Activated naive CD4-positive, alpha-beta T cell treated with anti-CD3 and anti-CD28 coated beads, Interleukin-2, amount 50 U/mL, for 72 hours (primary cell): ENCODE results near the gene NT5DC3. TPM values are rescaled to one million over a fixed set of nuclear protein-coding genes. Genes with fewer than 3 reads are reported as not detected.
"Not testable (repeated sequence)": the region's sequence is repeated elsewhere in the genome, so short reads cannot be mapped to it uniquely, and the experiment has no call there.

Source experiments
- ATAC-seq, 2 donors: fragments of 150-1000 bp; cut with Tn5 transposase; 2 replicates each; pipeline ENCODE4 v1.10.0; 2021; ENCODE audit warnings: mild to moderate bottlenecking in 2 of 2, moderate library complexity in 2 of 2
- DNase-seq, 2 donors: peaks; one replicate each; pipeline ENCODE4 v3.0.0; 2021 to 2022; ENCODE audit warnings: low spot score in 2 of 2
- H3K27ac Mint-ChIP-seq, 2 donors: one replicate each; pipeline ENCODE4 v1.8.0; 2022; ENCODE audit warnings: mild to moderate bottlenecking in 2 of 2, mixed read lengths in 2 of 2
- H3K36me3 Mint-ChIP-seq, 2 donors: one replicate each; pipeline ENCODE4 v1.8.0; 2022; ENCODE audit warnings: mixed read lengths in 2 of 2
- H3K9me3 Mint-ChIP-seq, 2 donors: one replicate each; pipeline ENCODE4 v1.8.0; 2022; ENCODE audit warnings: mixed read lengths in 2 of 2
- total RNA-seq, 2 donors: library from RNA; stranded (reverse); gene quantifications; one replicate each; pipeline ENCODE4 v1.2.3, GENCODE V29; 2022

The NT5DC3 gene
- total RNA-seq, 2 donors from 2014 or later: 5.4 to 6.7 TPM

DNA sequence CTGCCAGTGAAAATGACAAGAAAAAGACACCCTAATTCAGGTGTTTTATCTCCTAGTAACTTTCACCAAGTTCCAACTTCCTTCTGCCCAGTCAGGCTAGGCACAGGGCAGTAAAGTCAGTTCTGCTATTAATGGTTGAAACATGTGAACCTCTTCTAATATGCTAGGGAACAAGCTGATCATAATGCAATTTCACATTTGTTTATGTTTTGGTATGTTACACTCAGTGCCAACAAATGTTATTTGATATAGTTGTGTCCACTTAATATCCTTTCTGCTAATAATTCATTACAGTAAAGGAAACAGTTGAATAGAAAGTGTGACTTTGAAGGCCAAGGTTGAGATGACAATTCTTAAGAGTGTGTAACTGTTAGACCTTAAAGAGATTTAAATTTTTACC, 17.2 kb downstream of the NT5DC3 start:
- peaks cover 13 to 15% of the 10 kb centered on the region in 2 donors for H3K36me3 Mint-ChIP-seq
- ATAC-seq: no peak
- H3K9me3 Mint-ChIP-seq: peaks cover 0 to 8% of the 10 kb centered on the region in 2 donors
- DNase-seq: no peak
- no peak overlapping the region for H3K27ac Mint-ChIP-seq

DNA sequence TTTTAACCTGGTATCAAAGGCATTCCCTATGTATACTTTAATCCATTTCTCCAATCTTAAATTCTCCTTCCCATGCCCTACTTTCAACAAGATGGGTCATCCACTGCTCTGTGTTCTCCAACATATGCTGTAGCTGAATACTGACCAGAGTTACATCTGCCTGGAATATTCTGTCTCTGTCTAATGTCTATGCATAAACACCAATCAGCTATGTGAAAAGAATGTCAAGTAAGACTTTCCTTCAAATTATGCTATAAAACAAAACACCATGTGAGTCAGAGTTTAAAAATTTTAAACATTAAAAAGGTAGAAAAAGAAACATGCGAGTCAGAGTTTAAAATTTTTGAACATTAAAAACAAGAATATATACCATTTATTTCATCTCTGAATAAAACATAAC, 19.3 kb downstream of the NT5DC3 start:
- no peak for ATAC-seq
- Mint-ChIP-seq H3K27ac (no peak overlapping the region), H3K36me3 (peaks cover 13 to 15% of the 10 kb centered on the region in 2 donors), H3K9me3 (peaks cover 0 to 8% of the 10 kb centered on the region in 2 donors)
- no peak for DNase-seq

DNA sequence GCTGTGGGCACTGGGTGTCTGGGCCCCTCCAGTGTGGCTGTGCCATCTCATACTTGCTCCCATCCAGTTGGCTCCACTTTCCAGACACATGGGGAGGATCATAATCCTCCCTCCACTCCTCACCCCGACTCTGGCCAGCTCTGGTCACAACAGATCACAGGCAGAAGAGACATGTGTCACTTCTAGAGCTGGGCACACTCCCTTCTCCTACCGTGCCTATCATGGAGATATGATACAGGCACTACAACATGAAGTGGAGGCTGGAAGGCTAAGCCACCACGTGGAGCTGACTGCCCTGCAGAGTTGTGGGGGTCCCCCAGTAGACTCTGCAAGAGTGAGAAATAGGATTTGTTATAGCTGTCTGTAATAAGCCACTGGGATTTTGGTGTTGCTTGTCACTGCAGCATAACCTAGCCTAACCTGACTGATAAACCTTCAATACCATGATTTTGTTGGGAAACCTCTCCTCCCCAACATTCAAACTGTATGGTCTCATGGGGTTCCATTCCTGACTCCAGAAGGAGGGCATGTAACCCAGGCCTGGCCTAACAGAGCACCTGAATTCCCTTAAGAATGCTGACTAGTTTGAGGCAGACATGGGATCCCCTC, 20.0 kb downstream of the NT5DC3 start:
- DNase-seq (no peak), ATAC-seq (no peak)
- H3K9me3 Mint-ChIP-seq: peaks cover 0 to 8% of the 10 kb centered on the region in 2 donors
- peaks cover 13 to 15% of the 10 kb centered on the region in 2 donors for H3K36me3 Mint-ChIP-seq
- no peak overlapping the region for H3K27ac Mint-ChIP-seq

DNA sequence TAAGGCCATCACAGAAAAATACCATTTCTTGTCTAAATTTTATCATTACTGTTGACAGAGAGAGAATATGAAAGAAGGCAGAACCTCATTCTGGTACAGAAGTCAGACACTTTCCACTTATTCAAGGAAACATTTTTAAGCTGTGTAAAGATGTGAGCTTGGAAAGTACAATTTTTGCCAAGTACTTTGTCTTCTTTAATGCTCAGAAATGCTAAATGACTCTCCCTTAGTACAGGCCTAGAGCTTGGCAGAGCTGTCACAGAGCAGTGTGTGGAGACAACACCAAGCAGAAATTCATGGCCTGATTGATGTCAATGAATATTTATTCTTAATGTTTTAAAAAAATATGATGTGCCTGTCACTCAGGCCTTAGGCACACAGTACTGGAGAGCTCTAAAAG, 20.7 kb downstream of the NT5DC3 start:
- H3K36me3 Mint-ChIP-seq: peaks cover 13 to 15% of the 10 kb centered on the region in 2 donors
- H3K9me3 Mint-ChIP-seq: peaks cover 0 to 8% of the 10 kb centered on the region in 2 donors
- DNase-seq (no peak), ATAC-seq (no peak)
- H3K27ac Mint-ChIP-seq: no peak overlapping the region

DNA sequence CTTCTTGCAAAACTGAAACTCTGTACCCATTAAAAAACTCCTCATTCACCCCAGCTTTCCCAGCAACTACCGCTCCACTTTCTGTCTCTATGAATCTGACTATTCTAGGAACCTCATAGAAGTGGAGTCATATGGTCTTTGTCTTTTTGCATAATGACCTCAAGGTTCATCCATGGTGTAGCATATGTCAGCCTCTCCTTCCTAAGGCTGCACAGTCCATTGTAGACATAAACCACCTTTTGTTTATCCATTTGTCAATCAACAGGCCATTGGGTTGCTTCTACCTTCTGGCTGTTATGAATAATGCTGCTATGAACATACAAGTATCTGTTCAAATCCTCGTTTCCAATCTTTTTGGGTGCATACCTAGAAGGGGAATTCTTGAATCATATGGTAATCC, 21.1 kb downstream of the NT5DC3 start:
- H3K36me3 Mint-ChIP-seq: peaks cover 13 to 15% of the 10 kb centered on the region in 2 donors
- no peak overlapping the region for H3K27ac Mint-ChIP-seq
- ATAC-seq (no peak), DNase-seq (no peak)
- H3K9me3 Mint-ChIP-seq: peaks cover 0 to 8% of the 10 kb centered on the region in 2 donors

DNA sequence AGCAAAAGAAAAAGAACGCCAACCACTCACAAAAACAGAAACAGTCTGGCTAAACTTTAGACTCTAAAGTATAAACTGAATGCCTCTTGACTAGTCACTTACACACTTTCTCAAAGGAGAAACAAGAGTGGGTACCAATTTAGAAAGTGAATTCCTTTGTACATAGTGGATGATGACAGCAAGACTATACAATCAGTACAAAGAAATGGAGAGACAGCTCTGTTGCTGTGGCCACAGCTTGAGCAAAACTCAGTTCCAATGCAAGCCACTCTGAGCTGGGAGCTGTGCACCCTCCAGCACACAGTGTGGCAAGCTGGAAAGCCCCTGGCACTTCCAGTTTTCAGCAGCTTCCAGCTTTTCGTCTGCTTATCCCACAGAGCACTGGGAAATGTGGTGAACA, 21.7 kb downstream of the NT5DC3 start:
- H3K27ac Mint-ChIP-seq: no peak overlapping the region
- H3K9me3 Mint-ChIP-seq: peaks cover 0 to 8% of the 10 kb centered on the region in 2 donors
- DNase-seq: no peak
- peaks cover 13 to 15% of the 10 kb centered on the region in 2 donors for H3K36me3 Mint-ChIP-seq
- no peak for ATAC-seq

DNA sequence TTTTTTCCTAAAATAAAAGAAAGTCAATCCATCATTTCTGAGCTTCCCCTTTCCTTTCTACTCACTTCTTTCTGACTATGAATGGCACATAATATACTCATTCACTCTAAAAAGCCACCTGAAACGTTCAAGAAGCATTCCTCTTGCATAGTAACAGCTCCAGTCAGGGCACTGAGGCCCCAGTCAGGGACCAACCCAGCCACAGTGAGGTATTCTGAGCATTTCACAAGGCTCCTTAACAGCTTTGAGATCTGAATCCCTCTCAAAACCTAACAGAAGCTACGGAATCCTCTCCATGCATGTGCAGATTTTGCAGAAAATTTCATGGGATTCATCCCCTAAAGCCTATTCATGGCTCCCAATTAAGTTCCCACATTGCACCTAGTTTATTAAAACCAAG, 23.2 kb downstream of the NT5DC3 start:
- H3K27ac Mint-ChIP-seq: no peak overlapping the region
- ATAC-seq: no peak
- no peak for DNase-seq
- peaks cover 15 to 23% of the 10 kb centered on the region in 2 donors for H3K36me3 Mint-ChIP-seq
- H3K9me3 Mint-ChIP-seq: peaks cover 0 to 8% of the 10 kb centered on the region in 2 donors

DNA sequence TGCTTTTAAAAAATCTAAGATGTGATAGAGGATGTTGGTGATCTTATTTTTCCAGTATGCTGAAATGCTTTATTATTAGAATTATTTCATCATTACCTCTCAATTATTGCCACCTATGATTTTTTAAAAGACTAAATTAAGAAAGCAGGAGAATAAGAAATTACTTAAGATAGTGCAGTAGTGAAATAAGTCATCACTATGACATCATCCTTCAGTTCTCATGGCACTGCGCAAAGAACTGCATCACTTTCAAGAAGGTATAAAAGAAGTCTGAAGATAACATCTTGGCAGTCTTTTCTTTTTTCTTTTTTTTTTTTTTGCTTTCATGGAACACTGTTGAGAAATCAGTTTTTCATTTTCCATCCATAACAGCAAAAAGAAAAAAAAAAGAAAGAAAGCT, 24.4 kb downstream of the NT5DC3 start:
- DNase-seq (no peak), ATAC-seq (no peak)
- Mint-ChIP-seq H3K36me3 (peaks cover 11 to 21% of the 10 kb centered on the region in 2 donors), H3K27ac (no peak overlapping the region), H3K9me3 (peaks cover 0 to 5% of the 10 kb centered on the region in 2 donors)

DNA sequence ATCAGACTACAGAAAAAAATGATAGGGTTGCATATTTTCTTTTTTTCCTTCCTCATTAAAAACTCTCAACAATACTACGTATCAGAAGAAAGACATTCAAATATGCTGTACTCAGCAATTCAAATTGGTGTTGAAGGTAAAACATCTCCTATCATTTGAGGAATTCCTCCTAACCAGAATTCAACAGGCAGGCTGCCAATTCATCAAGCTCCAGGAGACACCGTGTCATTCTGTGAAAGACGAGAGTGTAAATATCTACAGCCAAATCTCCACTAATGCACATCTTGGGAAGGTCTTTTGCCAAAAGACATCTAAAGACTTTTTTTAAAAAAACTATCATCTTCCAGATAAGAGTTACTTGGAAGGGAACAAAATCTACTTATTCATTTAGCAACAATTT, 26.6 kb downstream of the NT5DC3 start:
- peaks cover 0 to 16% of the 10 kb centered on the region in 2 donors for H3K36me3 Mint-ChIP-seq
- no peaks in the 10 kb centered on the region for H3K9me3 Mint-ChIP-seq
- no peak for ATAC-seq
- no peak overlapping the region for H3K27ac Mint-ChIP-seq
- no peak for DNase-seq

DNA sequence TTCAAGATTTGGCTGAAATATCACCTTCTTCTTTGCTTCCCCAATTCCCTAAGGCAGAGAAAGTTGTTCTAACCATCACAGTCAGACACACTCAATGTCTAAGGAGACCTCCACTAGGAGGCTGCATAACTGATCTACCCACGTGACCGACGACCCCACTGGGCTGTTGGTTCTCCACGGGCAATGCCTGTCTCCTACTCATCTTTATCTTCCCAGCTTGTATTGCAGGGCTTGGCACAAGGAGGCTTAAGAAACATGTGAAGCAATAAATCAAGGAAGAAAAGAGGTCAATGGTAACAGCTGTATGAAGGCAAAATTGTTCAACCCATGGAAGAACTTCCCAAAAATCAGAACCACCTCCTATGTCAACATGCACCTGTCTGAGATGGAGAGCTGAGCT, 27.1 kb downstream of the NT5DC3 start:
- H3K9me3 Mint-ChIP-seq: no peaks in the 10 kb centered on the region
- ATAC-seq: no peak

DNA sequence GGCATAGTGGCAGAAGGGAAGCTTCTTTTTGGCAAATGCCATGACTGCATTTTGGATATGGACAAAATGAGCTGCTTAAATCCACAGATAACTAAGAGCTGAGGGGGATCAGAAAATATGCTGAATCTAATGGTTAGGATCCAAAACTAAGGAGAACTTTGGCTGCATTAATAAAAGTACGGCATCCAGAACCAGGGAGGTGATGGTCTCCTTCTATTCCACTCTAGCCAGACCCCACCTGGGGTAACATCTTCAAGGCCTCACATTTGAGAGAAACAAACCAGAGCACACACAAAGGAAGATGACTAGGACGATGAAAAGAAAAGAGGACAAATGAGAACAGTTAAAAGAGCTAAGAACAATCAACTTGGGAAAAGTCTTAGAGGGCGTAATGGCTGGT, 27.6 kb downstream of the NT5DC3 start:
- Mint-ChIP-seq H3K9me3 (no peaks in the 10 kb centered on the region), H3K27ac (no peak overlapping the region)

More for the DNA sequence above, 27.1 kb downstream of the NT5DC3 start:
- H3K27ac Mint-ChIP-seq: no peak overlapping the region
- DNase-seq: no peak
- H3K36me3 Mint-ChIP-seq: peaks cover 0 to 16% of the 10 kb centered on the region in 2 donors

DNA sequence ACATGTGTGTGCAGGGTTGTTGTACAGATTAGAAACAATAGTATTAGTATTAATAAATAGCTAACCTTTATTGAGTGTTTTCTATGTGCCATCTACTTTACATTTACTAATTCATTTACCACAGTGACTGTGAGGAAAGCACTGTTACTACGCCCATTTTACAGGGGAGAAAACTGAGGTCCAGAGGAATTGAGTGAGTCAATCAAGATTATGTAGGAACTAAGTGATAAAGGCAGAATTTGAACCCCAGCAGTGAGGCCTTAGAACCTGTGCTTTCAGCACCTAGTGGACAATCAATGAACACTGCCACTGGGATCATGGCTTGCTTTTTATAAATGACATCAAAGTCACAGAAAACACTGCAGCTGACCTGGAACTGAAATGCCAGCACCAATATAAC, 28.2 kb downstream of the NT5DC3 start:
- H3K9me3 Mint-ChIP-seq: no peaks in the 10 kb centered on the region
- DNase-seq (no peak), ATAC-seq (no peak)
- H3K27ac Mint-ChIP-seq: no peak overlapping the region
- H3K36me3 Mint-ChIP-seq: peaks cover 0 to 16% of the 10 kb centered on the region in 2 donors

More for the DNA sequence above, 27.6 kb downstream of the NT5DC3 start:
- no peak for ATAC-seq
- H3K36me3 Mint-ChIP-seq: peaks cover 0 to 16% of the 10 kb centered on the region in 2 donors
- no peak for DNase-seq

DNA sequence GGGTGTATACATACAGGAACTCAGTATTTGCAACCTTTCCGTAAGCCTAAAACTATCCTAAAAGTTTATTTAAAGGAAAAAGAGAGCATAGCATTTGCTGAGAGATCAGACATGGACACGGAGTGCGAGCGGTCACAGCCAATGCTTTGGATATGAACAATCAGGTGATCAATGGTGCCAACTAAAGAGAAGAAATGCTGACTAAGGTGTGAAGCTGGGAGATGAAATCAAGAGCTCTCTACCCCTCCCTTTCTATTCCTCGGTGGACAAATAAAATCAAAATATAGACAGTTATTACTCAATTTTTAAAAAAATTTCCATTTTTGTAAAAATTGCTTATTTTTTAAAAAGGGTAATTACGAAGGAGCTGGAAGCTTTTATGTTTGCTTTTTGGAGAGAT, 29.2 kb downstream of the NT5DC3 start:
- Mint-ChIP-seq H3K9me3 (no peaks in the 10 kb centered on the region), H3K27ac (no peak overlapping the region), H3K36me3 (peaks cover 0 to 16% of the 10 kb centered on the region in 2 donors)
- DNase-seq (no peak), ATAC-seq (no peak)

DNA sequence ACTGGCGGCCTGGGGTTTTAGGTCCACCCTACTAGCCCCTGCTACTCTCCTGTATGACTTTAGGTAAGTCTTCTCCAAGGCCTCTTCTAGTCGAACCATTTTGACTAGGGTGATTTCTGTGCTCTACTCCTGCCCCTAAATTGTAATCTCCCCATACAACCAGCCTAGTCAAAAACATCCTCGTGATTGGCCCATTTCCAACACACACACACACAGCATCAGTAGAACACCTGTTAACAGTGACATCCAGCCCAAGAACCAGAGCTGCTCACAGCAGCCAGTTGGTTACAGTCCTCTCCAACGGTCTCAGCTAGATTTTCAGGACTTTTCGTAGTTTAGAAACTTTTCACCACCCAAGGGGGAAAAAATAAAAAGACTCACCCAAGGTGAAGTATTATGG, 30.9 kb downstream of the NT5DC3 start:
- DNase-seq (no peak), ATAC-seq (no peak)
- Mint-ChIP-seq H3K9me3 (no peaks in the 10 kb centered on the region), H3K27ac (no peak overlapping the region), H3K36me3 (peaks cover 6 to 16% of the 10 kb centered on the region in 2 donors)

DNA sequence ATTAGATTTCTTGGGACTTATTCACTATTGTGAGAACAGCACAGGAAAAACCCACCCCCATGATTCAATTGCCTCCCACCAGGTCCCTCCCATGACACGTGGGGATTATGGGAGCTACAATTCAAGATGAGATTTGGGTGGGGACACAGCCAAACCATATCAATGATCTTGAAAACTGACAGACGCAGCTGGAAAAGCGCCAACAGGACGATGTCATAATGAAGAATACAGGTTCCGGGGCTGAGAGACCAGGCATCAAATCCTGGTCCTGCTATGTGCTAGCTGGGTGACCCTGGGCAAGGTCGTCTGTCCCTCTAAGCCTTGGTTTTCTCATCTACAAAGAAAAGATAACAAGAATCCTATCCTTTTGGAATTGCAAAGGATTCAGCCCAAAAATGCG, 31.4 kb downstream of the NT5DC3 start:
- not testable (repeated sequence) for DNase-seq, ATAC-seq, H3K27ac Mint-ChIP-seq, H3K9me3 Mint-ChIP-seq
- H3K36me3 Mint-ChIP-seq: peaks cover 6 to 16% of the 10 kb centered on the region in 2 donors

DNA sequence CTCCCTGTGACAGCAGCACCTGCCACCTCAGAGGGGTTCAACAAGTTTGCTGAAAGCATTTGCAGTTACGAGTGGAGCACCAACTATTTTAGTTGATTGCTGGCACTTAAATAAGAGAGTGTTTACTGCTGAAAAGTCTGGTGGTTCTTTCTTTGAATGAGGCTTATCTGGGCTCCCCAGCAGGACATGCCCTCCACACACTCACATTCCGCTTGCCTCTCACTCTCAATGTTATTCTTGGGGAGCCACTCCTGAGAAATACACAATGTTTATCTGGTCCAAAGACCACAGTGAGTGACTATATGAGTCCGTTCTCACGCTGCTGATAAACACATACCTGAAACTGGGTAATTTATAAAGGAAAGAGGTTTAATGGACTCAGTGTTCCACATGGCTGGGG, 31.9 kb downstream of the NT5DC3 start:
- H3K27ac Mint-ChIP-seq: no peak overlapping the region
- peaks cover 6 to 17% of the 10 kb centered on the region in 2 donors for H3K36me3 Mint-ChIP-seq

DNA sequence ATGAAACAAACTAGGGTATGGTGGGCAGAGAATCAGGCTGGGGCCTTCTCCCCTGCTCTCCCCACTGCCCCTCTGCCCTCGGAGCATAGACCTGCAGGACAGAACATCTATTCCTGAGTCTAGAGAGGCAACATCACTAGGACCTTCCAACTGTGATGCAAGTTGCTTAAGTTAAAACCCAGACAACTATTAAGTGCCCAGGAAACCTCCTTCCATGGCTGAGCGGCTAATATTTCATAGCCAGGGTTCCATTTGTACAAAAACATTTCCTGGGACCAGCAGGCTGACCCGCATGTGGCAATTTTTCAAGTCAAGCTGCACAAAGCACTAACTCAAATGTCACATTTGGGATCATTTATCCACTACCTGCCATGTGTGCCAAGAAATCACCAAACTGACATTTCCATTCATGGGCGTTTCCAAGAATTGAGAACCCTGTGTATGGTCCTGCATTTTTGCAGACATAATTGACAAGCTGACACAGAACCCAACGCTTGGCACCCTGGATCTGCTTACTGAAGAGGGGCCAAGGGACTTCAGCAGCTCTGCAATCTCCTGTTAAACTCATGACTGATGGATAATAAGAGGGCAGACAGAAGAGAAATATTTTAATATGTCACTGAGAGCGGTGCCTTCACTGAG, 32.7 kb downstream of the NT5DC3 start:
- ATAC-seq (no peak), DNase-seq (no peak)
- H3K36me3 Mint-ChIP-seq: peaks cover 6 to 14% of the 10 kb centered on the region in 2 donors
- no peaks in the 10 kb centered on the region for H3K9me3 Mint-ChIP-seq
- no peak overlapping the region for H3K27ac Mint-ChIP-seq

More for the DNA sequence above, 31.9 kb downstream of the NT5DC3 start:
- DNase-seq (no peak), ATAC-seq (no peak)
- no peaks in the 10 kb centered on the region for H3K9me3 Mint-ChIP-seq
